ENCODE results near the gene IMMP2L.

IMMP2L gene

DNA sequence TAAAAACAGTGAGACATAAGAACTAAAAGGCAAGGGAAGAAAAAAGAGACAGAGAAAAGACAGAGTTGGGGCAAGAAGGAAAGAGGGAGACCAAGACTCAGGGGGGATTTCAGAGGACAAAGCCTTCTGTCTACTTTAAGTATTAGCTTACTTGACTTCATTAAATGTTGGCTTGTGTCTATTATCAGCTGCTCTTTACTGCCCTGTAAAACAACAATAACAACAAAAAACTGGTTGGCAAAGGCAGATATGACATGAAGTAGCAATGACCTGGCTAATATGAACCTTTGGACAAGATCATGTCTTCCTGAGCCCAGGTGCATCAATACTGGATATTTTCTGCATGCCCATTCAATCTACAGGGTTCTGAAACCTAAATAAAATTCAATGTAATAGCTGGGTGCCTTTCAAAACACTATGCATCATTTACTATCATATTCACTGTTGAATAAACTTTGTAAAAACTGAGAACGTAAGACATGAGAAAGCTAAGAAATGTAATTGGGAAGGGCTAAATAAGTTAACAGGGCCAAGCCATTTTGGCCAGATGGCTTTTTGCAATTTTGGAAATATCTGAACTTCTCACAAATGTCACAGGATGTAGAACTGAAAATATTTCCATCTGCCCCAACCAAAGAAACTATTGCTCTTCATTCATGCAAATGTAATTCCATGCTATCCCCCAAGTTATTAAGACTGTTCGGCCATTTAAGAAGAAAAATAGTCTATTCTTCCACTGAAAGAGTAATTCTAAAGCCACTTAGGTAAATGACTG is 422.0 kb downstream of the IMMP2L start:
- DNase-seq = no peak

DNA sequence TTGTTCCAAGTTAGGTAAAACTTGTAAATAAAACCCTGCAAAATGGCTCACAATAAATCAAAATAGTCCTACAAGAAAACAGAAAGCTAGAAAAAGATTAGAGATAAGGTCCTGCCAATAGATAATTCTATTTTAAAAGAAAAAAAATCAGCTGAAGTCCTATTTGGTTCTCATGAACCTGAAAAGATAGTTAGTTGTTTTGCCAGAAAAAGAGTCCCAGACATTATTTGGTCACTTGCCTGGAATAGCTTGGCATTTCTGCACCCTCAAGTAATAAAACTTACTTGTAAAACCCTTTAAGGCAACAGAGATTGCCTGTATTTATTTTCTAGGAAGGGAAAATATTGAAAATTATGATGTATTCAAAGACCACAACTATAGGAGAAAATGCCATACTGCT is 423.7 kb downstream of the IMMP2L start:
- no peak for DNase-seq

GRCh38 chr7:111138193-111138569 is 424.1 kb downstream of the IMMP2L start:
- DNase-seq = peak; percentile 31 to 32

GRCh38 chr7:111137296-111138192 is 424.7 kb downstream of the IMMP2L start:
- DNase-seq = peak; percentile 70 to 74

DNA sequence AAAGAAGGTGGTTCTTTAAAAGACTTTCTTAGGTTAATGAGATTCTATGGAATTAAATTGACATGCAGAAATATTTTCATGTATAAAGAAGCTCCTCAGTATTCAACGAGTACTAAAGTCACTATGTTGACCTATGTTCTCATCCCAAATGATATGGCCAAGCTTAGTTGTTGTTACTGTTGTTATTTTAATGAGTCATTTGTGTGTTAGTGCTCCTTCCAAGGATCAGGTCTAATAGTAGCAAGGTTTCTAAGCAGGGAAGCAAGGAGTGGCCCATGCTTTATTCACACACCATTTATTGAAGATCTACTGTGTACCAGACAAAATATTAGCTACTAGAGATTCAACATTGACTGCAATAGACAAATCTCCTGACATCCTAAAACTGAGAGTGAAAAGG is 429.5 kb downstream of the IMMP2L start:
- no peak for DNase-seq

DNA sequence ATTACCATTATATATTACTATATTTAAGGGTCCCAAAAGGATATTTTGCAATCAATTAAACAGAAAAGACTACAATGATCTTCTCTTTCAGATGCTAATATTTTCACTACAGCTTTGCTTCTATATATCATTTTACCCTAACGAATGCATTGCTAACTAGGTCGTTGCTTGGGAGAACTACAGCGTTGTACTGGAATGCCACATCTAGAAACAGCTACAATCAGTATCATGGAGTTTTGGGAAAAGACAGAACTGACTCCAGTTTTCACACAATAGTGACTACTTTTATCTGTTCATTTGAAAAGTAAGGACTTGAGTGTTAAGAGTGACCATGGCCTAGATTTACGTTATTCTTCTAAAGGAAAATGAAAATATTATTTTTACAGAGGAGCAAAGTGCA is 432.9 kb downstream of the IMMP2L start:
- no peak for DNase-seq

DNA sequence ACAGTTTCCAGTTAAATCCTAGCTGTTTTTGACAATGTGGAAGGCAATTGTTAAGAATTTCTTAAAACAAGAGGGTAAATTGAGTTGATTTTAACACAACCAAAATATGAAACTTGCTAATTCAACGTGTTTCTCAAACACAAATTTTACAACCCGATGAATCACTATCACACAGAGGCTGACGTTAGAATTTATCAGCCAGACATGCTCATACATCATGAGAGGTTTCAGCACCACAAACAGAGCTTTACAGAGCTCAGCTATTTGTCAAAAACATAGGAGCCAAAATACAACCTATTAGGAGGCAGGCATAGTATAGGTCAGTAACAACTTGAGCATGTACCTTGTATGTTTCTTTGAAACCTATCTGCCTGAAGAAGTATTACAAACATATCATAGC is 435.3 kb downstream of the IMMP2L start:
- no peak for DNase-seq

DNA sequence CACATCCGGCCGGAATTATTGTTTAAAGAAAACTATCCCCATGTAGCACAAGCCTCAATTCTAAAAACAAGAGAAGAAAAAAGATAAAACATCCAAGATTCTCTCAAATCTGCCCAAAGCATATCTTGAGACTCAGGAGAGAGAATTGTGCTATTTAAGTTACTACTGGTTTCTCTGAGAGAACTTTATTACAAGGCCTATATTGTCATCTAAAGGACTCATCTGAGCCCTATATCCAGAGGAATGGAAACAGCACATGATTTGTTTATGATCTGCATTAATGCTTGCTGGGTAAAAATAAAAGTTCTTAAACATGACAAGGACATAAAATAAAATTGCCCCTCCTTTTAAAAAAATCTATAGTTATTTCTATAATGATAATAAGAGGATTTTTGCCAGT is 446.3 kb downstream of the IMMP2L start:
- DNase-seq = no peak

- peak; percentile 10 to 14 for DNase-seq
Measured at GRCh38 chr7:111113263-111114017, 448.9 kb downstream of the IMMP2L start.

DNA sequence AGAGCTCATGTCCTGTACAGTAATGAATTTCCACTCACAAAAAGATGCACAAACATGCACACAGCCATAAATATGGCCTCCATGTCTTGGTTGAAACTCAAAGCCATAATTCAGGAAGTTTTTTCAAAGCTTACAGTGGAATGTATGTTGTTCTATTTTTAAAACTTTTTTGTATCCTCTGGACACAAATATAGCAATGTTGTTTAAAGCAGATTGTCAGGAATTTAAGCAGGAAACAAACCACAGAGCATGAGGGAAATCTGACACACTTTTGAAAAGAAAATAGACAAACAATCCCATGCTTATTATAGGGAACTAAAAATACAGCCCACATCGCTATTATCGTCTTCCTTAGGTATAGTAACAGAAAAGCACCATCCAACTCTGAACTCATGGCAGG is 449.9 kb downstream of the IMMP2L start:
- DNase-seq = no peak

DNA sequence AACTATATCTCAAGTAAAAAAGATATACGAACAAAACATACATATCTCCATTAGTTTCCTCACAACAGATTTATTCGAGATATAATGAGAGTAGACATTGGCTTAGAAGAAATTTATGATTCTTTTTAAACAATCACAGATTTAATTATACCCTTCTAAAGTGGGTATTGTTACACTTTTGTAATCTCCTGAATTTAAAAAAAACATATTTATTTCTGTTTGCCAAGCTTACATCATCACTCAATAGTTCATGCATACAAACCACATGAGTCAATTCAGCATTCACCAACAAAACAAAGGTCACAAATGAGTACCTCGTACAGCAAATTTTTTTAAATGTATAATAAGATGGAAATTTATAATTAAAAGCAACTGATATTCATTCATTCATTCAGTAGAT is 453.8 kb downstream of the IMMP2L start:
- DNase-seq = no peak

GRCh38 chr7:111108000-111108399 is 454.3 kb downstream of the IMMP2L start:
- no peak for DNase-seq

DNA sequence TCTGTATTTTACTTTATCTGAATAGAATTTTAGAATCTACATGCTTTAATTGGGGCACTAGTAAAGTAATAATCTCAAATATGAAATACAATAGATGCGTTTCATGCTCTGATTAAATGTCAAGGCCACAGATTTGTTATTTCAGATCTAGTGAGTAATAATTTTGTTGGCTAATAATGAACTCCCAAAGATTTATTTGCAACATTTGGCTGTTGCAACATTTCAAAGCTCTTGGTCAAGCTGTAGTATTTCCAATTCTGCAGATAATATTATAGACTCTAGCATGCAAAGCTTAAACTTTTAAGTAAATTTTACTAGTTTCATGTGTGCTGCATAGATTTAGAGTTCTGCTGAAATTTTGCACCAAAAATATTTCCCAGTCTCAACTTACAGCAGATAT is 454.7 kb downstream of the IMMP2L start:
- DNase-seq = peak; percentile 18 to 59

- no peak for DNase-seq
Measured at GRCh38 chr7:111105269-111105668, 457.0 kb downstream of the IMMP2L start.

DNA sequence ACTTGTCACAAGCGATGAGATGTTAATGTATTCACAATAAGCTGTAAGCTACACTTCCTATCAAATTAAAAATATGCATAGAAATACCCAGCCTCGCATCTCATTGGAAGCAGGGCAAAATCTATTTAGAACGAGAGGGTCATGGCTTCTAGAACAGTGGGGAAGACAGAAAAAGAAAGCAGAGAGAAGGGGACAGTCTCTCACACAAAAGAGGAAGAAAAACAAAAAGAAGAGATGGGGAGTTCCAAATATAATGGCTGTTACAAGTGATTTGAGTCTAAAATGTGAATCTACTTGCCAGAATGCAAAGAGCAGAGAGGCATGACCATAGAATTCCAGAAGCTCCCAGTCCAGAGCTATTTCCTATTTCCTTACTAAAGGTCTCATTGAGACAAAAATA is 457.6 kb downstream of the IMMP2L start:
- no peak for DNase-seq

DNA sequence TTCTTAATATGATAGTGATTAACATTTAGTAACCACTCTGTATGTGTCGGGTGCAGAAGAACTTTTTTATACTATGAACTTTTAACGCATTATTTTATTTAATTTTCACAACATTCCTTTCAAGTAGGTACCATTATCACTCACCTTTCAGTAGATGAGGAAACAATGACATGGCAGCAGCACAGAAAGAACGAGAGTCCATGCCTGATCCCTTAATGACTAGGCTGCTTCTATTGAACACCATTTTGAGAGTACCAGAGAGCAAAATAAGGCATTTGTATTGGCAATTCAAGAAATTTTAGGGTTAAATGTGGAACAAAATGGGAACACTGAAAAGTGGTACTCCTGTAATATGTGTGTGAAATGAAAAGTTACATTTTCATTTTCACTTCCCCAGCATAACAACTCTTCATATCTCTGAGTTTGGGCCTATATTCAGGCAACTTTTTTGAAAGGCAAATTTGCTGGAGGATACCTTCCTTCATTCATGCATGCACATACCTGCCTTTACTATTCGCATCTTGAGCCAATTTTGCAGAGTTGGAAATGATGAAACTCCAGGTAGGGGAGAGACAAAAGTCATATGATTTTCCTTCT is 458.5 kb downstream of the IMMP2L start:
- peak in 1 of 2 donors; percentile 2 for DNase-seq

- no peak for DNase-seq
Measured at GRCh38 chr7:111103136-111103535, 459.2 kb downstream of the IMMP2L start.

DNA sequence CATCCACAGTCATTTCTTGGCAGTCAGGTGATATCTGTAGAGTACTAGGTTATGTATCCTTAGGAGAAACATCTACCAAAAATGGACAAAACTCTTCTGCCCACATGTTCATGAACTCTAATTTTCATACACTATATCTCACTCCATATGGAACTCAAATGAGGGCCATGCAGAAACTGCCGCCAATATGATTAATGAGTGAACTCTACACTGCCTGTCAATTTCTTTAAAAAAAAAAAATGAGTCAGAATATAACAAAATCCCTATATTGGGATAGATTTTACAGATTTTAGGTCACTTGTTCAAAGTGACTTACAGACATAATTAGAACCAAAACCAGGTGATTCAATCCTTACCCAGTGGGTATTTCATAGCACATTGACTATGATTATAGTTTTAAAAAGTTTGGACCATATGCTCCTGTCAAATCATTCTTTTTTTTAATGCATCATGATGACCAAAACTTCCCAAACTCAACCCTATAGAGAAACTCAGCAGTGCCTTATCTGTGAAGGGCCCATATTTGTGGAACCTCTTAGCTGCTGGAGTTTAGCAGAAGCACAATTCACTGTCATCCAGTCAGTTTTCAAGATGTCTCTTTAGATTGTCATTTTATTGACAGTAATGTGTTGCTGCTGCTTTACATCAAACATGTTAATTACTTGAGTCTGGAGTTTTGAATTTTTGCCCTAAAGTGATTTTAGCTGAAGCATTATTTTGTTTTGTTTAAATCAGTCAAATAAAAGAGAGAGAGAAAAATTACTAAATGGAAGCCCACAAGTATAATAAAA is 460.2 kb downstream of the IMMP2L start:
- no peak for DNase-seq

GRCh38 chr7:111098926-111099250 is 463.4 kb downstream of the IMMP2L start:
- no peak for DNase-seq

DNA sequence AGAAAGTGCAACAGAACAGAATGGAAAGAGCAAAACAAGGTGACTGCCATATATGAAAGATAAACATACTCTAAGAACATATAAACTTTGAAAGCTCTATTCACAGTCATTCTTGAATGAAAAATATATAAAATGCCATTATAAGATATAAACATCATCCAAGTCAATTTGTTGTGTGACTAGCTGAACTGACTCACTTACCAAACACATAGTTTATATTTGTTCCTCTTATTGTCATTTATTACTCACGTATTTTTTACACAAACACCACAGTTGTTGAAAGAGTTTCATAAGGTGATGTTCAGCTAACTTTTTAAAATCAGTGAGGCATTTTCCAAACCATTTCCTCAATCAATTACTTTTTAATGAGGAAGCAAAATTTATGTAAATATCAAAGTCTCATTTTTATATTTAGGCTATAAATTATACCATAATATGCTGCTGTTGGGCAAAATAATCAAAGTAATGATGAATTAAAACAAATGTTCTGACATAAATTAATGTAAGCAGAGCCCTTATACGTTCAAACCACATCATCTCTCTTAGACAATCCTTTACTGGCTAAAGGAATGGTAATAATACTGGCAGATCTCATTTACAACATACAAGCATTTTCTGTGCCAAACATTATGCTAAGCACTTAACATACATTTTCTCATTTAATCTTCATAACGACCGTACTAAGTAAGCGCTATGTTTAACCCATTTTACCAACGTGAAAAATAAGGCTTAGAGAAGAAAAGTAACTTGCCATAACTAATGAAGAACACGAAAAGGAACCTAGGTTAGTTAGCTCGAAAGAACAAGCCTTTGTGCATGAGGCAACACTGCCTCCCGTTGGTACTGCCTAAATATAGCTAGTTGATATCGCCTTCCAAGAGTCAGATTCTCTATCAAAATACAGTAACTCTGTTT is 464.0 kb downstream of the IMMP2L start:
- peak; percentile 35 to 59 for DNase-seq

GRCh38 chr7:111096997-111097396 is 465.3 kb downstream of the IMMP2L start:
- no peak for DNase-seq

Data from inflammatory macrophage (primary cell).